A673 (cell line): ENCODE data around the gene CCDC82. TPM values are rescaled to one million over a fixed set of nuclear protein-coding genes. Genes with fewer than 3 reads are reported as not detected.

ENCODE experiments used
- BruUV-seq: library from RNA; stranded (reverse); fragments of 400-500 nt; replicated peaks from 2 replicates; lab custom pipeline; 2021; lab: Mats Ljungman, UMichigan
- CTCF ChIA-PET: fragments of 300-600 bp; sonication (Branson Sonifier 250); formaldehyde crosslinking; loops from one replicate; lab custom pipeline; 2022; ENCODE audit warnings: antibody characterized with exemption; lab: Charles Lee
- POLR2A ChIA-PET: fragments of 300-600 bp; sonication (Branson Sonifier 250); formaldehyde crosslinking; loops from one replicate; lab custom pipeline; 2022; ENCODE audit warnings: antibody characterized with exemption; ENCODE audit not compliant: low non-redundant PET; lab: Charles Lee
- DNase-seq: peaks from one replicate; pipeline ENCODE4 v3.0.0-alpha.2; 2015; ENCODE audit warnings: low spot score
- H3K27ac ChIP-seq: fragments of 200-600 bp; sonication (generic); 2 replicates; pipeline ENCODE4 v1.5.1; 2016; ENCODE audit warnings: mixed run types, low read depth, mild to moderate bottlenecking, mixed read lengths, antibody characterized with exemption, low read length; ENCODE audit not compliant: poor library complexity, severe bottlenecking
- H3K27me3 ChIP-seq: fragments of 200-600 bp; sonication (generic); replicated peaks from 2 replicates; pipeline ENCODE4 v1.6.1; 2017; ENCODE audit warnings: mixed run types, low read depth, mild to moderate bottlenecking, mixed read lengths, antibody characterized with exemption, low read length; ENCODE audit not compliant: insufficient read depth, poor library complexity
- H3K36me3 ChIP-seq: fragments of 200-600 bp; sonication (generic); 2 replicates; pipeline ENCODE4 v1.6.1; 2016; ENCODE audit warnings: mixed run types, mild to moderate bottlenecking, mixed read lengths, antibody characterized with exemption, low read length; ENCODE audit not compliant: insufficient read depth, poor library complexity, severe bottlenecking
- H3K4me1 ChIP-seq: fragments of 200-600 bp; sonication (generic); 2 replicates; pipeline ENCODE4 v1.6.1; 2017; ENCODE audit warnings: mixed run types, mild to moderate bottlenecking, mixed read lengths, antibody characterized with exemption, low read length; ENCODE audit not compliant: insufficient read depth, poor library complexity, severe bottlenecking
- H3K4me3 ChIP-seq: fragments of 200-600 bp; sonication (generic); 2 replicates; pipeline ENCODE4 v1.5.1; 2016; ENCODE audit warnings: low read depth, mixed run types, mild to moderate bottlenecking, mixed read lengths, low read length; ENCODE audit not compliant: poor library complexity, severe bottlenecking
- H3K9me3 ChIP-seq: fragments of 200-600 bp; sonication (generic); 2 replicates; pipeline ENCODE4 v1.6.1; 2016; ENCODE audit warnings: mixed run types, low read depth, mild to moderate bottlenecking, mixed read lengths, antibody characterized with exemption, low read length; ENCODE audit not compliant: poor library complexity, severe bottlenecking
- EZH2 ChIP-seq: fragments of 200-600 bp; sonication (generic); IDR thresholded peaks from 2 replicates; pipeline ENCODE4 v1.6.1; 2017; ENCODE audit warnings: borderline replicate concordance, low read depth, mild to moderate bottlenecking, mixed read lengths, antibody characterized with exemption, low read length; ENCODE audit not compliant: poor library complexity, severe bottlenecking
- intact Hi-C: fragments of 100-400 bp; cut with micrococcal nuclease; formaldehyde crosslinking; loops from one replicate; pipeline ENCODE4 v1.10.0; 2022; ENCODE audit not compliant: unreplicated experiment
- total RNA-seq: library from RNA; stranded (reverse); gene quantifications from 2 replicates; pipeline ENCODE4 v1.2.3, GENCODE V29; 2021
- TF ChIP-seq, protein P1 (sequence below): fragments of 300-800, 200-600 bp; sonication (generic); conservative IDR thresholded peaks from 2 replicates; pipeline ENCODE4 v1.5.1; 2017; ENCODE audit warnings: low read depth, mild to moderate bottlenecking, antibody characterized with exemption, low read length, moderate library complexity, mixed read lengths

CCDC82 gene
- total RNA-seq, 1 experiment from 2014 or later: 33.1 TPM

DNA sequence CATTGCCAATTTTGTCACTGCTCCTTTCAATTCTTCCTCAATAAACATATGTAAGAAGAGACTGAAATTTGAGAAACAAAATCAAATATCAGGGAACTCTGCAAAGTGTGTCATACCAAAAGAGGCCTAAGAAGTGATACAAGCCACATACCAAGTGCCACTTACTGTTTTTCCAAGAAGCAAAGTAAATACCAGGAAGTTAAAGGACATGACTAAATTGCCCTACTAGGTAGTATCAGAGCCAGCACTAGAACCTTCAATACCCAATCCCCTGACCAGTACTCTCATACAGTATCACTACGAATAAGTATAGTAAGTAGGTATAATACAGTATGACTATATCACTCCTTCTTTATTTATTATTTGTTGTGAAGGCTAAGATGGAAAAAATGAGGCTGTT, 60.3 kb downstream of the CCDC82 start:
- POLR2A ChIA-PET: no interaction called here
- Histone ChIP-seq H3K9me3 (no peaks in the 10 kb centered on the region), H3K4me3 (no peak overlapping the region), H3K27ac (peak overlapping the region; percentile 8), H3K27me3 (no peaks in the 10 kb centered on the region), H3K36me3 (no peaks in the 10 kb centered on the region), H3K4me1 (peaks cover 63% of the 10 kb centered on the region)
- BruUV-seq: no TSS peak
- intact Hi-C loops: no loop called here
- DNase-seq: no peak
- no peak for TF ChIP-seq EZH2
- TF ChIP-seq, protein P1, sequence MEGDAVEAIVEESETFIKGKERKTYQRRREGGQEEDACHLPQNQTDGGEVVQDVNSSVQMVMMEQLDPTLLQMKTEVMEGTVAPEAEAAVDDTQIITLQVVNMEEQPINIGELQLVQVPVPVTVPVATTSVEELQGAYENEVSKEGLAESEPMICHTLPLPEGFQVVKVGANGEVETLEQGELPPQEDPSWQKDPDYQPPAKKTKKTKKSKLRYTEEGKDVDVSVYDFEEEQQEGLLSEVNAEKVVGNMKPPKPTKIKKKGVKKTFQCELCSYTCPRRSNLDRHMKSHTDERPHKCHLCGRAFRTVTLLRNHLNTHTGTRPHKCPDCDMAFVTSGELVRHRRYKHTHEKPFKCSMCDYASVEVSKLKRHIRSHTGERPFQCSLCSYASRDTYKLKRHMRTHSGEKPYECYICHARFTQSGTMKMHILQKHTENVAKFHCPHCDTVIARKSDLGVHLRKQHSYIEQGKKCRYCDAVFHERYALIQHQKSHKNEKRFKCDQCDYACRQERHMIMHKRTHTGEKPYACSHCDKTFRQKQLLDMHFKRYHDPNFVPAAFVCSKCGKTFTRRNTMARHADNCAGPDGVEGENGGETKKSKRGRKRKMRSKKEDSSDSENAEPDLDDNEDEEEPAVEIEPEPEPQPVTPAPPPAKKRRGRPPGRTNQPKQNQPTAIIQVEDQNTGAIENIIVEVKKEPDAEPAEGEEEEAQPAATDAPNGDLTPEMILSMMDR: no peak
- CTCF ChIA-PET: interaction anchor here (1.7 kb wide), 1 partner anchor 13 kb away, joined by 3 read pairs; the partner anchor contains the start of gene MAML2

DNA sequence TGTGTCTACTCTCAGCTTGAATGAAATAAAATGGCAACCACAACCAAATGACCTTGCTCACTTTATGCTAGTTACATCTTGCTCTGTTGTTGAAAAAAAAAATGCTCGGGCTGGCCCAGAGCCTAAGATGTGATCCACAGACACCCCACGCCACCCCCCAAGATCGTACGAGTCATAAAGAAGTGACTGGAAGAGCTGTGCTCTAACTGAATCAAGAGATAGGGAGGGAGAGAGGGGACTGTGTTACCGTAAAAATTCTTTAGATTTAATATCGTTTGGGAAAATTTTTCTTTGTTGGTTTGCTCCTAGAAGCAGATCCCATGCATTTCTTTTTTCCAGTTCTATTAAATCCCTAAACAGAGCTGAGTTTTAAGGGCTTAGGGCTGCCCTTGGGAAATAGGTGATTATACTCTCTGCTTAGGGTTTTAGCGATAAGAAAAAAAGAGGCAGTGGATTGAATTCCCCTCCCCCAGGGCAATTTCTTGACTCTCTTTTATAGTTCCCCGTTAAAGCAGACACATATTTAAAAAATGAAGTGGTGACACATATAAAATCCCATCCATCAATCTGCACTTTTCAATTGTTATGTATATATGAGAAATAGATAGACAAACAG, 61.2 kb downstream of the CCDC82 start:
- peak; percentile 47 for DNase-seq
- H3K36me3 ChIP-seq: no peaks in the 10 kb centered on the region
- peak overlapping the region; percentile 63 for H3K27ac ChIP-seq
- intact Hi-C loops: no loop called here
- POLR2A ChIA-PET: interaction anchor here (0.6 kb wide), 1 partner anchor 8 kb away, joined by 4 read pairs; no protein-coding TSS in a partner anchor
- H3K27me3 ChIP-seq: no peaks in the 10 kb centered on the region
- TF ChIP-seq EZH2: no peak
- TF ChIP-seq, protein P1: no peak
- no TSS peak for BruUV-seq
- peaks cover 62% of the 10 kb centered on the region for H3K4me1 ChIP-seq
- no peaks in the 10 kb centered on the region for H3K9me3 ChIP-seq
- peak overlapping the region; percentile 2 for H3K4me3 ChIP-seq
- CTCF ChIA-PET: interaction anchor here (1.7 kb wide), 1 partner anchor 14 kb away, joined by 3 read pairs; the partner anchor contains the start of gene MAML2

DNA sequence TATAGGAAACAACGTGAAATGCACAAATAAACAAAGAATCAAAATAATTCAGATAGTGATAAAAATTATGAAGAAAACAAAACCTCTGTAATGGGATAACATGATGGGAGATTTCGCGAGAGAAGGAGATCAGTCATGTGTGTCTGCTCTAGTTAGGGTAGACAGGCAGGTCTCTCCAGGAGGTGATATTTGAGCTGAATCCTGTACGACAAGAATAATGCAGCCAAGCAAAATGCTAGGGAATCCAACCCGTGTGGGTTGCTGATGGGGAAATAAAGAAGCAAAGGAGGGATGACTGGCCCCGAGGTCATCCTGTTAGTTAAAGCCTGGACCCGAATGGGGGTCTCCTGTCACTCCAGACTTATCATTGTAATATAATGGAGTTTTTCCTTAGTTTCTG, 62.8 kb downstream of the CCDC82 start:
- H3K27me3 ChIP-seq: no peaks in the 10 kb centered on the region
- H3K9me3 ChIP-seq: no peaks in the 10 kb centered on the region
- H3K27ac ChIP-seq: no peak overlapping the region
- intact Hi-C loops: no loop called here
- no peaks in the 10 kb centered on the region for H3K36me3 ChIP-seq
- H3K4me1 ChIP-seq: peaks cover 47% of the 10 kb centered on the region
- no TSS peak for BruUV-seq
- POLR2A ChIA-PET: no interaction called here
- TF ChIP-seq, protein P1: no peak
- no peak for TF ChIP-seq EZH2
- CTCF ChIA-PET: no interaction called here
- no peak for DNase-seq
- H3K4me3 ChIP-seq: no peak overlapping the region
